GM18502 (cell line): ENCODE measurements around the gene CCL4.
"Not testable (repeated sequence)": the region's sequence is repeated elsewhere in the genome, so short reads cannot be mapped to it uniquely, and the experiment has no call there.

ENCODE experiments used
- ATAC-seq: cut with Tn5 transposase; IDR thresholded peaks from one replicate; pipeline ENCODE4 v1.9.1; 2021; ENCODE audit warnings: mild to moderate bottlenecking; ENCODE audit not compliant: unreplicated experiment, poor library complexity

The CCL4 gene

DNA sequence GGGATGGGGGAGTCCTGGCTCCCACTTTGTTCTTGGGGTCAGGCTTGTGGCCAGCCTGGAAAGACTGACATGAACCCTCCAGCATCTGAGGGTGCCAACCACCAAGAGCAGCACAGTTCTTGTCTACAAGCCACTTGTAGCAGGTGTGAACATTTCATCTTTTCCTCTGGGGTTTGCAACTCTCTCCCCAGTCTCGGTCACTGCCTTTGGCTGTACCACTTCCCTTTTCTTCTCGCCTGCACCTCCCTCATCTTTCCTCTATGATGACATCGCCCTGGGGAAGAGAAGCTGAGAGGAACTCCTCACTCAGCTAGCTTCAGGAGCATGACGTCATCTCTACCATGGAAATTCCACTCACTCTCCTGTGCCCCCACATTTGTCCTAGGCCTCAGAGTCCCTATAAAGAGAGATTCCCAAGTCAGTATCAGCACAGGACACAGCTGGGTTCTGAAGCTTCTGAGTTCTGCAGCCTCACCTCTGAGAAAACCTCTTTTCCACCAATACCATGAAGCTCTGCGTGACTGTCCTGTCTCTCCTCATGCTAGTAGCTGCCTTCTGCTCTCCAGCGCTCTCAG is at the start of gene CCL4:
CCL4 (plus strand) TSS at position 427 of the 575 bp plus-strand sequence; CDS start at position 506, 79 bp downstream.
- ATAC-seq, result peak; percentile 82

DNA sequence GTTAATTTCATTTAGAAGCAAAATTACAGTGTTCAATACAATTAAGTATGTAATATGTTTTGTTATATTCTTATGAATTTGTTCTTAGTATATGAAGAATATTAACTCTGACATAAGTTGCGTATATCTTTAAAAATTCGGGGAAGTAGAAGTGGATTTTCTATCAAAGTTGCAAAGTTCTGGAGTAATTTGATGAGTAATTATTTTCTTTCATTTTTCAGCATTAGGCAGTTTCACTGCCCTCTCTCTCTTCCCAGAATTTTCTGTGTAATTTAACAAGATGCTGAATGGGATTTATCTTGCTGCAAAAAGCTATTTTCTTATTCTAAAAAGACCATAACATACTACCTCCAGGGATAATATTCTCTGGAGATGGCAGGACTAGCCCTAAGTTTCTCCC is 48.5 kb upstream of the CCL4 start:
- no peak for ATAC-seq

DNA sequence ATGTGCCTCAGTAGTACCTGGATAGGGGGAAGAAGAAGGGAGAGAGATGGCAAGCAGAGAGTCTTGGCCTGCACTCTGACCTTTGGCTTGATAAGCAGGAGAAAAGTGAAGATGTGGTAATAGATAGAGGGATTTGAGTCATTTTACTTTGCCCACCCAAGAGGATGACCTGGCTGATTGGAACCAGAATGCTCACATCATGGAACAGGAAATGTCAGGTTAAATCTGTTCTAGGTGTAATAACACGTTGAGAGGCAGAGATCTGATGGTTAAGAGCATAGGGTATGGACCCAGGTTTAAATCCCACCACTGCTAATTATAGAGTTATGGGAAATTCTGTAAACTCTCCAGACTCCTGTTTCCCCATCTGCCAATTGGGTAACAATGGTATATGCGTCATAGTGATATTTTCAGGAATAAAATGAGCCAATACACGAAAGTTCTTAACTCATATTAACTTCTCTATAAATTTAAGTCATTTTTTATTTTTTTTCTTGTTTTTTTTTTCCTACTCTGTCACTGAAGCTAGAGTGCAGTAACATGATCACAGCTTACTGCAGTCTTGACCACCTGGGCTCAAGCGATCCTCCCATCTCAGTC is 47.6 kb upstream of the CCL4 start:
- ATAC-seq, result no peak

DNA sequence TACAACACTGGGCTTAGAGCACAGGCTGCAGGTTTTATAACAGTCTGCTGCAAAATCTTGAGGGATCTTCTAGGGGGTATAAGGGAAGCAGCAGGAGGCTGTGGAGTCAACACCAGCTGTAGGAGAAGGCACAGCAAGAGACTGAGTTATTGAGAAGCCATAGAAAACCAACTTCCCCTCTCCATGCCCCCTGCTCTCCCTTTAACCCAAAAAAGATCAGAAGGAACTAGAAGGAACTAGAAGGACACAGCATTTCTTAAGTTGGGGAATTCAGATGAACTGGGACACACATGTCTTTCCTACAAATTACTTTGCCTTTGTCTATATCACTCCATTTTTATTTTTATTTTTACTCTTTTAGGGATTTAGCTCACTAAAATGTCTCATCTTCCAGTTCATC is 45.7 kb upstream of the CCL4 start:
- no peak for ATAC-seq

DNA sequence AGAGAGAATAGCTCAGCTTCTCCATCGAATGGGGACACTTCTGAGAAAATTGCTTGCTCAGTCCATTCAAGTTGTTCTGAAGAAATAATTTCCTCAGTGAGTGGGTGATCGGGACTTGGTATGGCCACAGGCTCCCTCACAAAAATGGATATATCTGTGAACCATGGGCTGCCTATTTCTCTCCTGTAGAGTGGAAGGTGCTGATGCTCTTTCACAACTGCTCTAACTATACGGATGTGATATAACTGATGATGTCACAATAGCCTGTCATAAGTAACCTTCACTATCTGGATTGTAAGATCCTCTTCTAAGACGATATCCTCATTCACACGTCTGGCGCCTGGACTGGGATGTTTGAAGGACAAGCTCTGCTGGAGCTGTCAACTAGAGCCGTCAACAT is 44.2 kb upstream of the CCL4 start:
- no peak for ATAC-seq

DNA sequence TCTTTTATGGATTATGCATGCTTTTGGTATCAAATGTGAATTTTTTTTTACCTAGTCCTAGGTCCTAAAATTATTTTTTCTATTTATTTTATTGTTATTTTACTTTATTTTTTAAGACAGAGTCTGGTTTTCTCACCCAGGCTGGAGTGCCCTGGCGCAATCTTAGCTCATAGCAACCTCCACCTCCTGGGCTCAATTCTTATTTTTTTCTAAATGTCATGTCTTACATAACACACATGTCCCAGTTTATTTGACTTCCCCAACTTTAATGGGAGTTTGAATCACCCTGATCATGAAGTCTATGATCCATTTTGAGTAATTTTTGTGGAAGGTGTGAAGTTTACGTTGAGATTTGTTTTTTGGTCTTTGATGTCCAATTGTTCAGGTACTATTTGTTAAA is 42.8 kb upstream of the CCL4 start:
- ATAC-seq, result no peak

DNA sequence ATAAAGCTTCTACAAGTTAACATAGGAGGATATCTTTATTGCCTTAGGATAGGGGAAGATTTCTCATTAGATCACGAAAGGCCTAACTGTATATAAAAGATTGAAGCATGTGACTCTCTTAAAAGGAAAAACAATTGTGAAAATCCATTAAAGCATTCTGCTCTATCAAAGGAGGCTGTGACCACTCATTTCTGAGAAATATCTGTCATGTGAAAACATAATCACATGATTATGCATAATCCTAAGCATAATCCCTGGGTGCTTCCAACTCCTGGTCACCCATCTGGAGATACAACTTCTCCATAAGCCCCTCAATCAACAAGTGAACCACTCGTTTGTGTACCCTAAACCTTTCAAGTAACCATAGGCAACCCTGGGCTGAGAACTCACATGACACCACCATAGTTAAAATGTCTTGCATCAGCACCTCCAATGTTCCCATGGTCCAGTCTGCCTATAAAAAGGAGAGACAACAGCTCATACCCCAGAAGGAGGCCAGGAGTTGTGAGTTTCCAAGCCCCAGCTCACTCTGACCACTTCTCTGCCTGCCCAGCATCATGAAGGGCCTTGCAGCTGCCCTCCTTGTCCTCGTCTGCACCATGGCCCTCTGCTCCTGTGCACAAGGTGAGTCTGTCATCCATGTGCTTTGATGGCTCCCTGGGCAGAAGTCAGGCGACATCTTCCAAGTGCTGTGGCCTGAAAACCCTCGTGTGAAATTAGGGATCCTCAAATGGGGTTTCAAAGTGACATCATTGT is 39.7 kb upstream of the CCL4 start, which contains the start of gene CCL18:
CCL18 (plus strand) TSS at position 487 of the 756 bp plus-strand sequence; CDS start at position 558, 71 bp downstream.
- no peak for ATAC-seq

DNA sequence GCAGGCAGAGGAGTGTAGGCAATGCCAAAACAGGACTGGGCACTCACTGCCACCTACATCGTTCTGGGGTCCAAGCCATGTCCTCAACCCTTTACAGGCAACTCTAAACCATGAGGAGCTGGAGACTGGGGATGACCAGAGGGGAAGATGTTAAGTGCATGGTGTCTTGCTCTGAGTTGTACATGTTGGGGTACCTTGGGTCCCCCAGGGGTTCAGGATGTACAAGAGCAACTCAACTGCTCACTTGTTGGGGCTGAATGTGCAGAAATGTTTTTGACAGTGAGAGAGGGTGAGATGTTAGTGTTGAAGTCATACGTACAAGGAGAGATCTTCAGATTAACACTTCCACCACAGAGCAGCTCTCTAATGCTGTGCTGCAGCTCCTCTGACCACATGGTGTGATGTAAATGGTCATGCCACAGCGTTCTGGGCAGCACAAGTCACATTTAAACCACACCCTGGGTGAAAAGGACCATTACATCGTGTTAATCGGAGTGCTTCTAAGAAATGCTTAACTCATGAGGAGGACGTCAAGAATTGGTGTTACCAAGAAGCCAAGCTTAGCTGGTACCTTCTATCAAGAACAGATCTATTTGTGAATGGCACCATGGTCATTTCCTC is 37.2 kb upstream of the CCL4 start:
- no peak for ATAC-seq

DNA sequence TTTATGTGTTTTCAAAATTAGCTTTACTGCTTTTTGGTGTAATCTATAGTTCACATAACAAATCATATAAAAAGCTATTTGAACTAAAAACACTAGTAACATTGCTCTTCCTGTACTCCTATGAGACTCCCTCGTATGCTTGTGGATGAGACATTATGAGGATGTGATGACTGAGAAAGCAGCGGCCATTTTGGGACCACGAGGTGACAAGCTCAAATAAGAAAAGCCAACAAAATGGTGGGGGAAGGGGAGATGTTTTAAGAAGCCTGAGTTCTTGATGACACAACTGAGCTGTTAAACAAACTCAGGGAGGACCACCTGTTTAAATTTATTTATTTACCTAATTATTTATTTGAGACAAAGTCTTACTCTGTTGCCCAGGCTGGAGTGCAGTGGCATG is 35.1 kb upstream of the CCL4 start:
- no peak for ATAC-seq

DNA sequence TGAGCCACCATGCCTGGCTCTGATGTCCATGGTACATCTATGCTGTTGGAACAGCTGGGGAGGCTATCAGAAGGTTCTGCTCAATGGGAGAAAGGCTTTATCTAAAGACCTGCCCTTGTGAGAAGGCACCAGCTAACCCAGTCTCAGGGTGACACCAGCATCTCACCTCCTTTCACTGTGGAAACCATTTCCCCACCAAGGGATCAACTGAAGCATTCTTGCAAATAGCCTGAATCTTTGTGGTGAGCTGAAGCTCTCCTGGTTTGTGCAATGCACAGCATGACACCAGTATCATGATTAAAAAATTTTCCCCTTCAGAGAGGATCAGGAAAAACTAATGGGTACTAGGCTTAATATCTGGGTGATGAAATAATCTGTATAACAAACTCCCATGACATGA is 34.5 kb upstream of the CCL4 start:
- ATAC-seq, result no peak

DNA sequence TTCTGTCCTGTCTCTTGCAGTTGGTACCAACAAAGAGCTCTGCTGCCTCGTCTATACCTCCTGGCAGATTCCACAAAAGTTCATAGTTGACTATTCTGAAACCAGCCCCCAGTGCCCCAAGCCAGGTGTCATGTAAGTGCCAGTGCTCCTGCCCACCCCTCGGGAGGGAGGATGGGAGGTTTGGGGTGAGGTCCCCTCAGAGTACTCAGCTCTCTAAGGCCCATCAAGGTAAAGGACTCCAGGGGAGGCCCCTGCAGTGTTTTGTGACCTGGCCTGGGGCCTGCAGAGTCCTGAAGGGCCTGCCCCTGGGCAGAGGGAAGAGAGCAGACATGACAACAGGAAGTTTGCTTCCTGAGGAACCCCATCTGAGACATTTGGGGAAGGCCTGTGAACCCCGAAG is 33.2 kb upstream of the CCL4 start:
- ATAC-seq, result no peak

DNA sequence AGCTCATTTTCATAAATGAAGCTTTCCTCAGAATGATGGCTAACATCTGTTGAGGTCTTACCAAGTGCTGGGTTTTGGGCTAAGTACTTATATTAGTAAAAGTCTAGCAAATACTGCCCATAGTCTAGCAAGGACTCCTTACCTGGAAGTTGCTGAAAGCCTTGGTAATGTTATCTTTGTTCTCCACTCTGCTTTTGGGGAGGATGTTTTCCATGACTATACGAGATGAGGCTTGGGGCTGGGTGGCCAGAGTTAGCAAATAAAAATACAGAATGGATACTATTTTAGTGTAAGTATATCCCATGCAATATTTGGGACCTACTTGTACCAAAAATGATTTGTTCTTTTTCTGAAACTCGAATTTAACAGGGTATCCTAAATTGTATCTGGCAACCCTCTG is 31.9 kb upstream of the CCL4 start:
- no peak for ATAC-seq

DNA sequence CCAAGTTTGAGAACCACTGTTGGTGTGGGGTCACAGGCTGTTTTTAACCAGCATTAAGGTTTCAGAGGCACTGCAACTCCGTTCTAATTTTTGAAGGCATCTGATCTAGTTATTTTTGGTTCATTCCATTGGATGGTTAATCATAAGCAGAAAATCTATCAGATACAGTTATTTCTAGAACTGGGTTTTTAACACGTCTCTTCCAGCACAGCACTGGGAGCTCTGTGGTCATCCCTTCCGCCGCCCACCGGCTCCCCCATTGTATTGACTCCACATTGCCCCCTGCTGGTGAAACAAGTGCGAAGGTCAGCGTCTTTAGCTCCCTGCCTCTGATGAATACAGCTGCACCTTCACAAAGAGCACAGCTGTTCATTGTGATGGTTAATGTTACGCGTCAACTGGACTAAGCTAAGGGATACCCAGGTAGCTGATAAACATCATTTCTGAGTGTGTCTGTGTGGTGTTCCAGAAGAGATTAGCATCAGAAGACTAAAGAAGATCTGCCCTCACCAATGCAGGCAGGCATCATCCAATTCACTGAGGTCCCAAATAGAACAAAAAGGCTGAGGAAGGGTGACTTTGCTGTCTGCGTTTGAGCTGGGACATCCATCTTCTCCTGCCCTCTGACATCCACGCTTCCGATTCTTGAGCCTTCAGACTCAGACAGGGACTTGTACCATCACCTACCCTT is 31.1 kb upstream of the CCL4 start:
- ATAC-seq, result no peak

DNA sequence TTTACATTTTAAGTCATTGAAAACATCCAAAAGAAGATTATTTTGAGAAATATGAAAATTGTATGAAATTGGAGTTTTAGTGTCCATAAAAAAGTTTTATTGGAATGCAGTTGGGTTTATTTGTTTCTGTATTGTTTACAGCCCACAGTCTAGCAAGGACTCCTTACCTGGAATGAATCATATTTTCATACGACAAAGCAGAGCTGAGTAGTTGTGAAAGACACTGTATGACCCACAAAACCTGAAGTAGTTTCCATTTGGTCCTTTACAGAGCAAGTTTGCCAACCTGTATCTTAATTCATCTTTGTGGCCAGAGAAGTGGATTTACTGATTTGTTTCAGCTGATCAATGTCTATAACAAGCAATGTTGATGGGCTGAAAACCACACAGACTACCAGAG is 29.3 kb upstream of the CCL4 start:
- ATAC-seq, result no peak

DNA sequence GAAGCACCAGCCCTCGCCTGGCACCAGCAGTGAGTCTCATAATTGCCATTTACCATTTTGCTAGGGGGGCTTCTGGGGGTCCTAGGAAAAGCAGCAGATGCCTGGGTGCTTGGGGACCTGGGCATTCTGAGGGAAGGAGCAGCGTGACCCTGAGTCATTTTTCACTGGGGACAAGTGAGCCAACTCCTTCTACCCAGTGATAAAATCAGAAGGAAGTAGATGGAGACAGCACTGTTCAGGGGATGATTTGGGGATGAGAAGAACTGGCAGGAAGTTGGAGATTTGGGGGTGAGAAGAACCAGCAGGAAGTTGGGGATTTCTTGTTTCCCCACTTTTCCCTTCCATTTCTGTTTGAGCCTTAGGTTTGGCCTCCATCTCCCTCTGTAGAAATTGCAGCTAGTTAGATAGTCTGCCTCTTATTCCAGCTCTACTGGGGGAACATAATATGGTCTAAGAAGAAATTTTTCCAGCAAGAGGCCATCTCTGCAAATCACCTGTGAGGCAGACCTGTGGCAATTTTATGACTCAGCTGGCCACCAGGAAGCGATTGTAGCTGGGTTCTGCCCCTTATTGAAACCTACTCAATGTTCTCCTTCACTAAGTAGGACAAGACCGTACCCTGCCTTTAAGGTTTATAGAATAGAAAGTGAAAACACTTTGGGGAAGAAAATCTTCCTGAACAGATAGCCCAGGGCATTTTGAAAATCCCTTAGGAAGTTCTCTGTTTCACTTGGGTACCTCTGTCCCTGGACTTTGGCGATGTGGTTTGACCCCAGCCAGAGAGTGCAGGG is 21.8 kb upstream of the CCL4 start:
- ATAC-seq, result peak; percentile 39

DNA sequence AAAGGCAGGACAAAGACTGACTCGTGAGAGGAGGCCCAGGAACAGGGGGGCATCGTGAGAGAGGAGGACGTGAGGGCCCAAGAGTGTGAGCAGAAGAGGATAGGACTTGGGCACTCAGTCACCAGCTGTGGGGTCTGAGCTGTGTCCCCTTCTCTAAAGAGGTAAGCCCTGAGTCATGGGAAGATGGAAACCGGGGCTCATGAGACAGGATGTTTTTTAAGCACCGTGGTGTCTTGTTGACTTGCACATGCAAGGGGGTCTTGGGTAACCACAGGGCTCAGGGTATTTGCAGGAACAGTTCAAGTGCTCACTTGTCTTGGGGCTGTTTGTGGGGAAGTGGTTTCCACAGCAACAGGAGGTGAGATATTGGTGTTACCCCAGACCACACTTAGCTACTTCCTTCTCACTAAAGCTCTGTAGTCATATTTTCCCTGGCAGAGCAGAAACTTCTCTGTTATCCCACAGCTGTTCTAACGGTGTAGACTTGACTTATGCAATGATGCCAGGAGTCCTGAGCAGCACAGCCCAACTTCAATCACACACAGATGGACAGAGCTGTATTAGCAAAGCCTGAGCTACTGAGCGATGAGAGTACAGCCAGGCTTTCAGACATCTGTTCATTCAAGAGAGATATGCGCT is 21.0 kb upstream of the CCL4 start:
- peak; percentile 62 for ATAC-seq

DNA sequence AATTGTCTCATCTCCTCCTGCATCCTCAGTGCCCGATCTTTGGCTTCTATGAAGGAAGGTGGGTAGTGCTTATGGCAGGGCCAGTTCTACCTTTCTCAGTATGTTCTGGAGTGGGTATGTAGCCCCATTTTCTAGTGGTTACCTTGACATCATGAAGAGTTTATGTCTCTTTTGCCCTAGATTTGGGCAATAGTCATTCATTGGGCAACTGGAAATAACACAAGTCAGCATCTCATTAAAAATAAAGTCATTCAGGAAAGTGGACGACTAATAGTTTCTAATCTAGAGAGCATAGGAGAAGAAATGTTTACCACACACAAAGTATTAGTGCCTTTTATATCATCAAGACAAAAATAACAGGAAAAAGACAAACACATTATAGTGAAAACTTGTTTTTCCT is 19.9 kb upstream of the CCL4 start:
- not testable (repeated sequence) for ATAC-seq

DNA sequence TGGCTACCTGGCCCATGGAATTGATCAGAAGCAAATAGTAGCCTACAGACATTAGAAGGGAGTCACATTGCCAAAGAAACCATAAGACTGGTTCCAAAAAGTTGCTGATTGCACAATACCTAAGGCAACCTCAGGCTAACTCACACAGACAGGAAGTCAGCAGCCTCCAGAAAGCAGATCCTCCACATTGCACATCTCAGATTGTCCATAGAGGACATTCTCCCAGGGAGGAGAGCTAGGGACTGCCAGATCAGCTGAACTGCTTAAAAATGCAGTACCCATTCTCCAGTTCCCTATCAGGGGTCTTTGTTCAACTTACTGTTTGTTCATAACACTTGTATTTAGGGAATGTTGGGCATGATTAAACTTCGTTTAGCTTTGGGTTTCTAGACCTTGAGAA is 17.9 kb upstream of the CCL4 start:
- no peak for ATAC-seq

DNA sequence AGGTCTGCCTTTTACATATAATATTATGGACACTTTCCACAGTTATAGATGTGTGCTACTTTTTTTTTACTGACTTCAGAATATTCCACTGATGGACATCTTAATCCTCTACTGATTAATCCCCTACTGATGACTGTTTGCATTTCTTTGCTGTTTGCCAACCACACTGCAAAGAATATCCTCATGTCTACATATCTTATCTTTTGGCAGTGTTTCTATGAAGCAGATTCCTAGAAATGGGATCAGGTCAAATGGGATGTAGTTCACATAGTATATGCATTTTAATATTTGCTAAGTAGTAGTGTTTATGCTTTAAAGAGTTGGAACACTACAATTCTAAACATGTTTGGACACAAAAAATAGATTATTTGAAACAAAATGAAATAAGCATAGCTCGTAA is 16.8 kb upstream of the CCL4 start:
- no peak for ATAC-seq
